HG03432 (cell line): Measurements from ENCODE around the gene DHRS3.
A peak's percentile ranks its signal among the peaks of the same experiment; 100 is the strongest.

Experiments used
- ATAC-seq: cut with Tn5 transposase; IDR thresholded peaks from one replicate; pipeline ENCODE4 v1.9.1; 2021; ENCODE audit warnings: mild to moderate bottlenecking, moderate library complexity; ENCODE audit not compliant: unreplicated experiment

DHRS3 gene

GRCh38 chr1:12640237-12640957, 22.4 kb upstream of the DHRS3 start:
- ATAC-seq = no peak

- no peak for ATAC-seq
Measured at GRCh38 chr1:12637693-12638092, 19.7 kb upstream of the DHRS3 start.

GRCh38 chr1:12636098-12636950, 18.3 kb upstream of the DHRS3 start:
- ATAC-seq = no peak

- ATAC-seq = no peak
Measured at GRCh38 chr1:12634696-12635202, 16.7 kb upstream of the DHRS3 start.

- no peak for ATAC-seq
Measured at GRCh38 chr1:12634156-12634555, 16.1 kb upstream of the DHRS3 start.

GRCh38 chr1:12631571-12631970, 13.6 kb upstream of the DHRS3 start:
- ATAC-seq = no peak

- no peak for ATAC-seq
Measured at GRCh38 chr1:12630946-12631530, 13.0 kb upstream of the DHRS3 start.

GRCh38 chr1:12629985-12630760, 12.2 kb upstream of the DHRS3 start:
- ATAC-seq = no peak

- no peak for ATAC-seq
Measured at GRCh38 chr1:12629511-12629956, 11.5 kb upstream of the DHRS3 start.

- no peak for ATAC-seq
Measured at GRCh38 chr1:12627296-12627695, 9.3 kb upstream of the DHRS3 start.

- ATAC-seq = no peak
Measured at GRCh38 chr1:12626888-12627287, 8.9 kb upstream of the DHRS3 start.

GRCh38 chr1:12625276-12625675, 7.3 kb upstream of the DHRS3 start:
- ATAC-seq = no peak

GRCh38 chr1:12622506-12622905, 4.5 kb upstream of the DHRS3 start:
- no peak for ATAC-seq

- no peak for ATAC-seq
Measured at GRCh38 chr1:12621346-12622335, 3.6 kb upstream of the DHRS3 start.

- ATAC-seq = no peak
Measured at GRCh38 chr1:12620931-12621330, 2.9 kb upstream of the DHRS3 start.

- no peak for ATAC-seq
Measured at GRCh38 chr1:12620488-12620865, 2.5 kb upstream of the DHRS3 start.

- ATAC-seq = peak; percentile 61
Measured at GRCh38 chr1:12619792-12620487, 1.9 kb upstream of the DHRS3 start.

- ATAC-seq = peak; percentile 5
Measured at GRCh38 chr1:12618965-12619791, 1.2 kb upstream of the DHRS3 start.
